HAP-1 (cell line): ENCODE results near the gene CCDC87.
A peak's percentile ranks its signal among the peaks of the same experiment; 100 is the strongest.
"Not testable (repeated sequence)": the region's sequence is repeated elsewhere in the genome, so short reads cannot be mapped to it uniquely, and the experiment has no call there.

Experiments
- DNase-seq, 2 experiments: peaks; one replicate each; pipeline ENCODE4 v3.0.0-alpha.2; 2016 to 2020; ENCODE audit warnings: low spot score in 2 of 2
- H3K27me3 ChIP-seq: fragments of 250-450 bp; sonication (Bioruptor Pico); 2 replicates; pipeline ENCODE4 v1.5.1; 2020; ENCODE audit warnings: low read depth, mild to moderate bottlenecking, moderate library complexity
- H3K36me3 ChIP-seq: fragments of 250-450 bp; sonication (Bioruptor Pico); replicated peaks from 2 replicates; pipeline ENCODE4 v1.5.1; 2020; ENCODE audit warnings: mild to moderate bottlenecking
- H3K4me1 ChIP-seq: fragments of 250-450 bp; sonication (Bioruptor Pico); 2 replicates; pipeline ENCODE4 v1.5.1; 2020; ENCODE audit warnings: mild to moderate bottlenecking
- H3K4me3 ChIP-seq: fragments of 250-450 bp; sonication (Bioruptor Pico); 2 replicates; pipeline ENCODE4 v1.5.1; 2020; ENCODE audit warnings: mild to moderate bottlenecking, moderate library complexity
- H3K9me3 ChIP-seq: fragments of 250-450 bp; sonication (Bioruptor Pico); 2 replicates; pipeline ENCODE4 v1.5.1; 2020; ENCODE audit warnings: mild to moderate bottlenecking, moderate library complexity
- in situ Hi-C: fragments of 300-500 bp; cut with MboI; formaldehyde crosslinking; loops from 3 replicates; pipeline ENCODE4 v1.14.3; 2020; ENCODE audit warnings: low sequenced_read_pairs, inconsistent platforms, mixed read lengths

CCDC87 gene

DNA sequence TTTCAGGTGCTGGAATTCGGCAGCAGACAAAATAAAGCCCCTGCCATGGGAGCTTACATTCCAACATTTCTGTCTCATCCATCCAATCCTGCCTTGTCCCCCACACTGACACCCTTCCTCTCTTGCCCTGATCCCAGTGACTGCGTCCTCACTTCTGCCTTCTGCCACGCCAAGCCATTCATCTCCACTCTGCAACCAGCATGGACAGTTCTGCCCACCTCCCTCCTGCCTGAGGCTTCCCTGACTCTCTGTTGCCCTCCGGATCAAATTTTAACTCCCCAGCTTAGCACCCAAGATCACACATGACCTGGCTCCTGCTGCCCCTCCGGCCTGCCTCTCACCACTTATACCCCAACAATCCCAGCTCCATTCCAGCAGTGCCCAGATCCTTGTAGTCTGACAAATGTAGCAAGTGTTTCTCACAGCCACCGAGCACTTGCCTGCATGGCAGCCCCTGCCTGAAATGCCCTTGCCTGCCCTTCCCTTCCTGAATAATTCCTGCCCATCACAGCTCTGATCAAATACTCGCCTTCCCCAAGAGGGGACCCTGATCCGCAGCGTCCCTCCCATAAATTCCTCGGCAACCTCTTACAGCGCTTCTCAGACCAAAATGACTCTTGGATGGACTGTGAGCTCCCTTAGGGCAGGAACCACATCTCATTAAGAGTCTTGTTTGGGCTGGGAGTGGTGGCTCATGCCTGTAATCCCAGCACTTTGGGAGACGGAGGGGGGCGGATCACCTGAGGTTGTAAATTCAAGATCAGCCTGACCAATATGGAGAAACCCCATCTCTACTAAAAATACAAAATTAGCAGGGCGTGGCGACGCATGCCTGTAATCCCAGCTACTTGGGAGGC lies 43.9 kb downstream of the CCDC87 start:
- Histone ChIP-seq H3K4me3 (no peak overlapping the region), H3K9me3 (no peaks in the 10 kb centered on the region), H3K4me1 (peaks cover 8% of the 10 kb centered on the region), H3K27me3 (no peaks in the 10 kb centered on the region), H3K36me3 (no peaks in the 10 kb centered on the region)
- DNase-seq = no peak
- in situ Hi-C loops = no loop called here

DNA sequence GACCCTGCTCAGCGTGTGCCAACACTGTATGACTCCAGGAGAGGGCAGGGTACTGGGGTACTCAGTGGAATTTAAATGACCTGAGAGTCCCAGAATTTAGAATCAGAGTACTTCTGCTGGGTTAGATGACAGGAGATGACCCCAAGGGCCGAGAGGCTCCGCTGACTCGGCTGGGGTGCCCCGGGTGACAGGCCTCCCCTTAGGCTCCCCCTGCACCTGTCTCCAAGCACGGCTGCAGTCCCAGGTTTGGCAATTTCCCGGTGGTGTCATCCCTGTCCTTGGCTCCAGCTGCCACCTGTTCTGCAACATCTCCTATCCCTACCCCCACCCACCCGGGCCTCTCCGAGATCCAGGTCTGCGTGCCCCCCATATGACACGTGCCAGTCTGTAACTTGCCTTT lies 44.8 kb downstream of the CCDC87 start:
- Histone ChIP-seq H3K4me1 (peaks cover 12% of the 10 kb centered on the region), H3K4me3 (no peak overlapping the region), H3K9me3 (no peaks in the 10 kb centered on the region), H3K36me3 (peaks cover 7% of the 10 kb centered on the region), H3K27me3 (no peaks in the 10 kb centered on the region)
- DNase-seq = no peak
- in situ Hi-C loops = no loop called here

DNA sequence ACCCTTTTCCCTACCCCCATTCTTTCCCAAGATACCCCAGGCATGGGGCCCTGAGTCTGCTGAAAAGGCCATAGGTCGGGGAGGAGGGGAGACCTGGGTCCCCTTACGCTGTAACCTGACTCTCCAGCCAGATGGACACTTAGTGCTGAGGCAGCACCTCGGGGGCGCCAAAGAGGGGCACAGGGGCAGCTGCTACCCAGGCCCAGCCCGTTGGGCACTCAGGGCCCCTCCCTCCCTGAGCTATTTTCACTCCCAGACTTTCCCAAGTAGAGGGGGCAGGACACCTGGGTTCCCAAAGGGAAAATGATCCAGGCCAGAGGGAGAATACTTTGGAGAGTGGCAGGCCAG lies 45.2 kb downstream of the CCDC87 start:
- no peak overlapping the region for H3K4me3 ChIP-seq
- in situ Hi-C loops = no loop called here
- peaks cover 7% of the 10 kb centered on the region for H3K36me3 ChIP-seq

DNA sequence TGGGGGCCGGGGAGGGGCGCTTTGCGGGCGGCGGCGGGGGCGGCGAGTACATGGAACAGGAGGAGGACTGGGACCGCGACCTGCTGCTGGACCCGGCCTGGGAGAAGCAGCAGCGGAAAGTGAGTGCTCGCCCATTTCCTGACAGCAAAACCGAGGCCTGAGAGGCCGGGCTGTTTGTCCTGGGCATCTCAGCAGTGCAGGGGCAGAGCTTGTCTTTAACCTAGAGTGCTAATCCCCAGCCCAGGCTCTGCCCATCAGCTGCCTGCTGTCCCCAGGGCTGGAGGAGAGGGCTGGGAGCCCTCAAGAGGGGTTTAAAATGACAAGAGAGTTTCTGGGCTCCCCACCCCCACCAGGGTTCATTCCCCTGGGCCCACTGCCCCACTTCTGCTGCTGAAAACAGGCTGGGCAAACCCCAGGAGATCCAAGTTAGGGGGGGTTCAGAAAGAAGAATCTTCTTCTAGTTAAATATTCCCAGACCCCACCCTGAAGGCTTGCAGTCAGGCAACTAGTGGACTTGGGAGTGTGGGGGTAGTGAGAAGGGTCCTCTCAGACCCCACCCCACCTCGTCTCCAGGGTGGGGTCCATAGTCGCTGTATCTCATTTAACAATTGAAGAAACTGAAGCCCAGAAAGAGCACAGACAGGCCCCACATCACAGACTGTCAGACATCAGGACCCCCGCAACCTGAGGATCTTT lies 45.7 kb downstream of the CCDC87 start:
- no peaks in the 10 kb centered on the region for H3K9me3 ChIP-seq
- peaks cover 12% of the 10 kb centered on the region for H3K4me1 ChIP-seq
- no peak overlapping the region for H3K4me3 ChIP-seq
- H3K27me3 ChIP-seq = no peaks in the 10 kb centered on the region
- H3K36me3 ChIP-seq = peaks cover 12% of the 10 kb centered on the region
- DNase-seq = no peak
- in situ Hi-C loops = no loop called here

More for the DNA sequence above, 45.2 kb downstream of the CCDC87 start:
- no peak for DNase-seq
- H3K4me1 ChIP-seq = peaks cover 12% of the 10 kb centered on the region
- no peaks in the 10 kb centered on the region for H3K27me3 ChIP-seq
- no peaks in the 10 kb centered on the region for H3K9me3 ChIP-seq

DNA sequence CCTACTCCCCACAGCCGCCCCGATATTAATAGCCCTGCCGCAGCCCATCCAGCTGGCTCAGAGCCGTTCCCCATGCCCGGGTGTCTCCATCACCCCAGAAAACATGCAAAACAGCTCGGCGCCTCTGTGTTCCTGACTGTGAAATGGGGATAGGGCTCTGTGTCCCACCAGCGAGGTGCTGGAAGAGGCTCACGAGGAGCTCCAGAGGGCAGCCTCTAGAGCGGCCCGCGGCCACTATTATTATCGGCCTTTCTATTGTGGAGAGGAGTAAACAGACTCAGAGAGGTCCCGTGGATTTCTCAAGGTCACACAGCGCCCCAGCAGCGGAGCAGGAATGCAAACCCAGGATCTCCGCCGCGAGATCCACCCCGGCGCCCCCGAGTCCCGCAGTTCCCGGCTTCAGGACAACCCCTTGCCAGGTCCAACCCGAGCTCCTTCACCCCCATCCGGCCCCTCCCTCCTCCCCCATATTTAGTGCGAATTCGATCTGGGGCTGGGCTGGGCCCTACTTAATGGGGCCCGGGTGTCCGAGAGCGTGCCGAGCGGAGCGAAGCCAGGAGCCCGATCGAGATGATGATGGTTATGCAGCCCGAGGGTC lies 46.4 kb downstream of the CCDC87 start, which contains the start of gene ACTN3:
Gene ACTN3 (plus strand): TSS at position 536 of the 598 bp plus-strand sequence. CDS start 35 bp downstream, at position 571.
- Histone ChIP-seq H3K4me1 (peaks cover 12% of the 10 kb centered on the region), H3K27me3 (no peaks in the 10 kb centered on the region), H3K36me3 (peaks cover 12% of the 10 kb centered on the region), H3K4me3 (peak within 1 kb of the TSS; percentile 63), H3K9me3 (no peaks in the 10 kb centered on the region)
- in situ Hi-C loops = no loop called here
- no peak for DNase-seq

DNA sequence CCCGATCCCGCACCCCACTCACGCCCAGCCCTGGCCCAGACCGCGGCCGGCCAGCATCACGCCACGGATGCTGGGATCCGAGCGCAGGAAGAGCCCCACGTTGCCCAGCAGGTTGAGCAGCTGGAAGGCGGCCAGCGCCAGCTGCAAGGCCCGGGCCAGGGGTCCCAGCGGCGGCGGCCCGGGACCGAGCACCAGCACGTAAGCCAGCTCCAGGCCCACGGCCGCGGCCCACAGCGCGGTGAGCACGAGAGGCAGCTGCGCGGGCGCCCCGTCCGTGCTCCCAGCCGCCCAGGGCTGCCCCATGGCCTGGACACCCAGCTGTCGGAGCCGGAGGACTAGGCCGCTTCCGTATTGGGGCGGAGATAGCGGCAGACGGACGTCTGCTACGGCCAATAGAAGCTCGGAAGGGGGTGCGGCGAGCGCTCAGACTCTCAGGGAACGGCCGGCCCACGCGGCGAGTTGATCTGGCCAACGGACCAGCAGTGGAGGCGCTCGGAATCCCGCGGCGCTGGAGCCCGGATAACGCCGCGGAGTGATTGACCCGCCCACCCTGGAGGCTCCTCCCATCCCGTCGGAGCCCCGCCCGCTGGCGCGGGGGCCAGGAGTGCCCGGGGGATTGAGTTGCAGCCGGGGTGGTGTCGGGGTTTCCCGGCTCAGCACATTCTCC lies 47.0 kb downstream of the CCDC87 start, which contains the start of gene ZDHHC24:
Gene ZDHHC24 (minus strand): TSS at position 348 of the 667 bp plus-strand sequence. CDS start 45 bp downstream, at position 303.
- H3K4me1 ChIP-seq = peaks cover 12% of the 10 kb centered on the region
- no peaks in the 10 kb centered on the region for H3K27me3 ChIP-seq
- H3K4me3 ChIP-seq = peak within 1 kb of the TSS; percentile 63
- no peaks in the 10 kb centered on the region for H3K9me3 ChIP-seq
- in situ Hi-C loops = no loop called here
- H3K36me3 ChIP-seq = peaks cover 12% of the 10 kb centered on the region
- DNase-seq = peak; percentile 87 to 97

DNA sequence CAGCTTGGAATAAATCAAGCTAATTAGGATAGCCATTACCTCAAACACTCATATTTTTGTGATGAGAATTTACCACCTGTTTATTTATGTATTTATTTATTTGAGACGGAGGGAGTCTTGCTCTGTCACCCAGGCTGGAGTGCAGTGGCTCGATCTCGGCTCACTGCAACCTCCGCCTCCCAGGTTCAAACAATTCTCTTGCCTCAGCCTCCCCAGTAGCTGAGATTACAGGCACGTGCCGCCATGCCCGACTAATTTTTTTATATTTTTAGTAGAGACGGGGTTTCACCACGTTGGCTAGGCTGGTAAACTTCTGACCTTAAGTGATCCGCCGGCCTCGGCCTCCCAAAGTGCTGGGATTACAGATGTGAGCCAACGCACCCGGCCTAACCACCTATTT lies 47.9 kb downstream of the CCDC87 start:
- H3K4me3 ChIP-seq = peak overlapping the region; percentile 63
- in situ Hi-C loops, H3K9me3 ChIP-seq: not testable (repeated sequence)

DNA sequence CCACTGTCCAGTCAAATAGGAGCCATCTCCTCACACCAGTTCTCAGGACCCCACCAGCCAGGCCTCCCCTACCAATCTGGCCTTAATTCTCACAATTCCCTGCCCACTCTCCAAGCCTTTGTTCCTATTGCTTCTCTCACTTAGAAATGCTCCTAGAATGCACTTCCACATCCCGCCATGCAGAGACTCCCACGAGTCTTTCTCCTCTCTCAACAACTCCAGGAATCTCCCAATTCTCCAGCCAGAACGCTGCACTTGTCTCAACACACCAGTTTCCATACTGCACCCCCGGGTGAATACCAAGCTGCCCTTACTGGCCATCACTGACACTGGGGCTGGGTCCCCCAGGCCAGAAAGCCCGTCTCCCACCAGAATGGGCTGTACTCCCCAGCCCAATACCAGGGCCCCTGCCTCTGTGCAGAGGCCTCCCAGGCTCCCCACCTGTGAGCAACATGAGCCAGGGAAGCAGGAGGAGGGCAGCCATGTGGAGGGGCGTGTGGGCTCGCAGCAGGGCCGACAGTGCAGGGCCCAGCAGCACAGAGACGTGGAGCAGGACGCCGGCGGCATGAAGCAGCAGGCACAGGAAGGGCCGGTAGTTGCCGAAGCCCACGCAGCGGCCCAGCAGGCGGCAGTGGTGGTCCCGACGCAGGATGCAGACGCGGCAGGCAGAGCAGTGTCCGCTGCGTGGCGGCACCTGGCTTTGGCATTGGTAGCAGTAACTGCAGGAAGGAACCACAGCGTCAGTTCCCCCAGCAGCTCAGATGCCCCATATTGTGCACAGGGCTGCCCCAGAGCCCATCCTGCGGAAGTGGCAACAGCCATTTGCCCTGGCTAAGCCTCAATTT lies 49.4 kb downstream of the CCDC87 start:
- H3K4me3 ChIP-seq = peak overlapping the region; percentile 16
- in situ Hi-C loops = no loop called here
- H3K9me3 ChIP-seq = no peaks in the 10 kb centered on the region
- DNase-seq = peak; percentile 68 to 86
- H3K27me3 ChIP-seq = no peaks in the 10 kb centered on the region
- peaks cover 16% of the 10 kb centered on the region for H3K36me3 ChIP-seq
- peaks cover 12% of the 10 kb centered on the region for H3K4me1 ChIP-seq

More for the DNA sequence above, 47.9 kb downstream of the CCDC87 start:
- not testable (repeated sequence) for H3K27me3 ChIP-seq, DNase-seq
- H3K36me3 ChIP-seq = peaks cover 12% of the 10 kb centered on the region
- H3K4me1 ChIP-seq = peaks cover 12% of the 10 kb centered on the region

DNA sequence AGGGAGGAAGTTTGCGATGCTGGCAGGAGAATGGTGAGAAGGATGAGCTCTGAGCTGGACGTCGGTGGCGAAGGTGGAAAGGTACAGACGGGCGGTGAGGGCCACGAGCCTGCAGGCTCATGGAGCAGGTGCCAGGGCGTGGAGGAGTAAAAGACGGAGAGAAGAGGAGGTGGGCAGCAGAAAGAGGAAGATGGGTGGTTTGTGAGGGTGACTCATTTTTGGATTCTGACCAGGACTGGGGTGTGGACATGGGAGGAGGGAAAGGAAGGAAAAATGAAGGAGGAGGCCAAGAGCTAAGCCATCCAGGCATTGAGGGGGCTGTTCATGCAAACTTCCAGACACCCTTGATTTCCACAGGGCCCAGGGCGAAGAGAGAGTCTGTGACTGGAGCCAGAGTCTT lies 50.5 kb downstream of the CCDC87 start:
- DNase-seq = no peak
- peaks cover 16% of the 10 kb centered on the region for H3K36me3 ChIP-seq
- in situ Hi-C loops = no loop called here
- no peak overlapping the region for H3K4me3 ChIP-seq
- H3K4me1 ChIP-seq = peaks cover 12% of the 10 kb centered on the region
- H3K9me3 ChIP-seq = no peaks in the 10 kb centered on the region
- H3K27me3 ChIP-seq = no peaks in the 10 kb centered on the region

DNA sequence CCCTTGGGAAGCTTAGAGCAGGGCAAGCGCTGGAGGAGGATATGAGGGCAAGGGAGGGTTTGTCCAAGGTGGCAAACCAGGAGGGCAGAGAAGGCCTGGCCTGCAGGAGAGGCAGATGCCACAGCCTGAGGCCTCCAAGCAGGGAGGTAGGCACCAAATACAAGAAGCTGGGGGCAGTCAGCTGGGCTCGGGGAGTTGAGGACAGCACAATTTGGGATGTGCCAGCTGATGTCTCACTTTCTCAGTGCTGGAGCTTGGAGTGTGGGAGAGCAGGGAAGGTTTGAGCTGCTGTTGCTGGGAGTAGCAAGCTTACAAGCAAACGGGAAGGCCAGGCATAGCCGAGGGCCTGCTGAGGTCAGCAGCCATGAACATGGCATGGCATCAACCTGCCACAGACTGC lies 51.0 kb downstream of the CCDC87 start:
- no peaks in the 10 kb centered on the region for H3K9me3 ChIP-seq
- no peak overlapping the region for H3K4me3 ChIP-seq
- no peaks in the 10 kb centered on the region for H3K27me3 ChIP-seq
- no peak for DNase-seq
- peaks cover 12% of the 10 kb centered on the region for H3K4me1 ChIP-seq
- H3K36me3 ChIP-seq = peaks cover 16% of the 10 kb centered on the region
- in situ Hi-C loops = no loop called here

DNA sequence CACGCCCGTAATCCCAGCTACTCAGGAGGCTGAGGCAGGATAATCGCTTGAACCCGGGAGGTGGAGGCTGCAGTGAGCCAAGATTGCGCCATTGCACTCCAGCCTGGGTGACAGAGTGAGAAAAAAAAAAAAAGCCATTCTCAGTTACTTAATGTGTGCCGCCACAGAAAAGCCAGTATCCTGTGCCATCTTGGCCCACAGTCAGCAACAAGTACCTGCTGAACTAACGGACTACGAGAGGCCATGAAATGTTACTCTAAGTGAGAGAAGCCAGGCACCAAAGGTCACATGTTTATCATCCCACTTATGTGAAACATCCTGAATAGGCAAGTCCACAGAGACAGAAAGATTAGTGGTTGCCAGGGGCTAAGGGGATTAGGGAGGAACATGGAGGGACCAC lies 52.3 kb downstream of the CCDC87 start:
- H3K27me3 ChIP-seq, H3K9me3 ChIP-seq, H3K4me3 ChIP-seq, DNase-seq, in situ Hi-C loops: not testable (repeated sequence)
- H3K4me1 ChIP-seq = peaks cover 12% of the 10 kb centered on the region
- peaks cover 16% of the 10 kb centered on the region for H3K36me3 ChIP-seq
